GM18858 (cell line): ENCODE data around the gene CHRM5.
"Not testable (repeated sequence)": the region's sequence is repeated elsewhere in the genome, so short reads cannot be mapped to it uniquely, and the experiment has no call there.

Source experiments
- ATAC-seq: cut with Tn5 transposase; IDR thresholded peaks from one replicate; pipeline ENCODE4 v1.9.1; 2021; ENCODE audit not compliant: unreplicated experiment

Gene CHRM5

DNA sequence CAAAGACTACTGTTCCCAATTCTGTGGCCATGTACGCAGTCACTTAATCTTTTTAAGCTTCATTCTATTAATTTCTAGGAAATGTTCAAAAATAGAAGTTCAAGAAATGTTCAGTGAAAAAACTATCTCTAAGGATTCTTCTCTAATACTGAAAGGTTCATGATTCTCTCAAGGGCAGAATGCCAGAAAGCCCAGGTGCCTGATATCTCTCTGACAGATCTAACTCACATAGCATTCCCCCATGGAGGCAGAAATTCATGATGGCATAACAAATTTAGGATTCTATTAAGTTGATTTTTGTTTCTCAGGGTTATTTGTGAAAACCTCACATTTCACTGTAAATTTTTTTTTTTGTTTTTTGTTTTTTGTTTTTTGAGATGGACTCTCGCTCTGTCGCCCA lies 17.5 kb downstream of the CHRM5 start:
- ATAC-seq = no peak

GRCh38 chr15:33987444-33987843 lies 19.1 kb downstream of the CHRM5 start:
- no peak for ATAC-seq

DNA sequence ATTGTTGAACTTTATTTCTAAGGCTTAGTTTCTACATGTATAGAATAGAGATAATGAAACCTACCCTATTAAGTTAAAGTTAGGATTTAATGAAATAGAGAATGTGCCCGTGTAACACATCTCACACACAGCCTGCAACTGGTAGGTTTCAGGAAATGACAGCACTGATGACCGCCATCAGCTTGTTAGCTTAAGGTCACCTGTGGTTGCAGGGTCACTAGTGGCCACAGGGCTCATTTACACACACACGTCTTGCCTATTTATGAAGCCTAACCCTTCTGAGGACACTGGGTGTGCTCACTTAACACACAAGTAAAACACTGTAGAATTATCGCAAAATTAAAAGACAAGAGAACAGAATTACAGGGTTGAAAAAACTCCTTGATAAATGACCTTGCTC lies 20.1 kb downstream of the CHRM5 start:
- no peak for ATAC-seq

GRCh38 chr15:33994005-33994615 lies 25.8 kb downstream of the CHRM5 start:
- ATAC-seq = no peak

GRCh38 chr15:33995666-33996065 lies 27.4 kb downstream of the CHRM5 start:
- not testable (repeated sequence) for ATAC-seq

DNA sequence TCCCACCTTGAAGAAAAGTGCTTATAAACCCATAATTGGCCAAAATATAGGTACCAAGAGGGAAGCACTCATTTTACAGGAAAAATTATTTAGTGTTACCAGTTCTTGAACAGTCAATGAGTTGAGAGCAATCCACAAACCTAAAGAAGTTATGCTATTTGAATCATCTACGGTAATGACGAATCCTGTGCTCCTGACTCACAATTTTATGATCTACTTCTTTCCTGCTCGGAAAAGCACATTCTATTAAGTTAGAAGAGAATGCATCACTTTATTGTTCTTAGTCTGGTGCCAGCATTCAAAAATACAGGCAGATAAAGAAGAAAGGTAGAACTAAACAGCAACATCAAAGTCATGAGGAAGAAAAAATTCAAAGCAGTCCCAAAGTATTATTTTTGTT lies 33.2 kb downstream of the CHRM5 start:
- ATAC-seq = no peak

GRCh38 chr15:34006381-34006780 lies 38.1 kb downstream of the CHRM5 start:
- no peak for ATAC-seq

GRCh38 chr15:34009656-34010055 lies 41.4 kb downstream of the CHRM5 start:
- no peak for ATAC-seq

- ATAC-seq = no peak
Observed at GRCh38 chr15:34010921-34011320, 42.6 kb downstream of the CHRM5 start.

- no peak for ATAC-seq
Observed at GRCh38 chr15:34011481-34011880, 43.2 kb downstream of the CHRM5 start.

- ATAC-seq = no peak
Observed at GRCh38 chr15:34012461-34013028, 44.2 kb downstream of the CHRM5 start.

DNA sequence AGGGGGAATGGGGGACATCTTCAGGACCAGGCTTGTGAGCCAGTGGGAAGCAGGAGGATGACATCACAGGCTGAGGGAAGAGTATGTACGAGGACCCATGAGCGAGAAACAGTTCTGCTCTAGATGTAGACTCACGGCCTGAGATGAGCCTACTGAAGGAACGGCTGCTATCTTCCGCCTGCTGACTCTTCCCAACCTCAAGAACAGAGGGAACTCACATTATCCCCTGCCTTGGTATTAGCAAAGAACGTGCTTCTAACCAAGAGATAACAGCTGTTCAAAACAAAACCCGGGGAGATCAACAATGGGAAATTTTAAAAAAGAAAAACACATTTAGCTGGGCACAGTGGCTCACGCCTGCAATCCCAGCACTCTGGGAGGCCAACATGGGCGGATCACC lies 45.4 kb downstream of the CHRM5 start:
- ATAC-seq = no peak

GRCh38 chr15:34014556-34014955 lies 46.3 kb downstream of the CHRM5 start:
- no peak for ATAC-seq

DNA sequence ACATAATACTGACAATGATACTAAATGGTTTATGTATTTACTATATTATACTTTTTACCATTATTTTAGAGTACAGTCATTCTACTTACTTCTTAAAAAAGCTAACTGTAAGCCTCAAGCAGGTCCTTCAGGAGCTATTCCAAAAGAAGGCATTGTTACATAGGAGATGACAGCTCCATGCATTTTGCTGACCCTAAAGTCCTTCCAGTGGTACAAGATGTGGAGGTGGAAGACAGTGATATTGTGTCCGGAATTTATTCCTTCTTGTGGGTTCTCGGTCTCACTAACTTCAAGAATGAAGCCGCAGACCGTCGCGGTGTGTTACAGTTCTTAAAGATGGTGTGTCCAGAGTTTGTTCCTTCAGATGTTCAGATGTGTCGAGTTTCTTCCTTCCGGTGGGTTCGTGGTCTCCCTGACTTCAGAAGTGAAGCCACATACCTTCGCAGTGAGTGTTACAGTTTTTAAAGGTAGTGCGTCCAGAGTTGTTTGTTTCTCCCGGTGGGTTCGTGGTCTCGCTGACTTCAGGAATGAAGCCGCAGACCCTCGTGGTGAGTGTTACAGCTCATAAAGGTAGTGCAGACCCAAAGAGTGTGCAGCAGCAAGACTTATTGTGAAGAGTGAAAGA lies 49.8 kb downstream of the CHRM5 start:
- no peak for ATAC-seq

DNA sequence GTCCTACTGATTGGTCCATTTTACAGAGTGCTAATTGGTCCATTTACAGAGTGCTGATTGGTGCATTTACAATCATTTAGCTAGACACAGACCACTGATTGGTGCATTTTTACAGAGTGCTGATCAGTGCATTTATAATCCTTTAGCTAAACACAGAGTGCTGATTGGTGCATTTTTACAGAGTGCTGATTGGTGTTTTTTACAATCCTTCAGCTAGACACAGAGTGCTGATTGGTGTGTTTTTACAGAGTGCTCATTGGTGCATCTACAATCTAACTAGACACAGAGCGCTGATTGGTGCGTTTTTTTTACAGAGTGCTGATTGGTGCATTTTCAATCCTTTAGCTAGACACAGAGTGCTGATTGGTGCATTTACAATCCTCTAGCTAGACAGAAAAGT lies 50.4 kb downstream of the CHRM5 start:
- ATAC-seq = not testable (repeated sequence)

- no peak for ATAC-seq
Observed at GRCh38 chr15:34019369-34019990, 51.2 kb downstream of the CHRM5 start.

GRCh38 chr15:34023907-34024306 lies 55.6 kb downstream of the CHRM5 start:
- ATAC-seq = no peak

DNA sequence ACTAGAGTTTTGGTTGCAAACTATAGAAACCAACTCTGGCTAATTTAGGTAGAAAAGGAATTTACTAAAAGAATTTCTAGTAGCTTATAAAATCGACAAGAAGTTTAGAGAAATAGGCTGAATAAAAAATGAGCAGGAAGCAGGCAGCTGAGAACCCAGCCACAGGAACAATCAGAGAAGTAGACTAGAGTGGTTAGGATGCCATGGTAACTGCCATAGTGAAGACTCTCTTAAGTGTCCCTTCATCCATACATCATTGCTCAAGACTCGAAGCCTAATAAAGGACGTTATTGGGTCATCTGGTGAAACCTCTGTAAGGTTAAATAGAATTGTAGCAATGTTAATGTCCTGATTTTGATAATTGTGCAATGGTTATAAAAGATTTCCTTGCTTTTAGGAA lies 57.0 kb downstream of the CHRM5 start:
- ATAC-seq = no peak

DNA sequence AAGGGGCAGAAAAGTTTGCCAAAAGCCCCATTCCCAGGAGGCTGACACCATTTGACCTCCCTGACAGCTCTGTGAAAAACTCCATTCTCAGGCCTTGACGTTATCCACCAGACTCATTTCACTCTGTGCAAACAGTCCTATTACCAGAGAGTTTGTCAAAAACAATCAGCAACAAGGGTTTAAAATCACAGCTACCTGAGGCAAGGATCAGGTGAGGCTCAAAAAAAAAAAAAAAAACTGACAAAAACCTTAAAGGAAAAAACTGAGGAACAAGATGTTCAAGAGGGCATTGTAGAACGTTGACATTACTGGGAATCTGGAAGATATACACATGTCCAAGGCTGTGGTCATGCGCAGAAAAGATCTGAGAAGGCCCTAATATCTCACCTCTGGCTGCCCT lies 59.3 kb downstream of the CHRM5 start:
- no peak for ATAC-seq

- no peak for ATAC-seq
Observed at GRCh38 chr15:34031987-34032760, 63.9 kb downstream of the CHRM5 start.

GRCh38 chr15:34038023-34038870 lies 70.0 kb downstream of the CHRM5 start:
- ATAC-seq = peak; percentile 65
